HG02623 (cell line): ENCODE data around the gene IFNK.

Experiments used
- ATAC-seq: cut with Tn5 transposase; IDR thresholded peaks from one replicate; pipeline ENCODE4 v1.9.1; 2021; ENCODE audit warnings: moderate library complexity; ENCODE audit not compliant: unreplicated experiment

The IFNK gene

GRCh38 chr9:27537027-27537435 is 12.9 kb downstream of the IFNK start:
- no peak for ATAC-seq

- ATAC-seq: no peak
Measured at GRCh38 chr9:27537756-27538155, 13.7 kb downstream of the IFNK start.

- ATAC-seq: peak; percentile 34
Measured at GRCh38 chr9:27538647-27539046, 14.6 kb downstream of the IFNK start.

- peak; percentile 45 for ATAC-seq
Measured at GRCh38 chr9:27539479-27540441, 15.7 kb downstream of the IFNK start.

- ATAC-seq: no peak
Measured at GRCh38 chr9:27540502-27540901, 16.4 kb downstream of the IFNK start.

GRCh38 chr9:27541740-27542139 is 17.6 kb downstream of the IFNK start:
- ATAC-seq: no peak

- ATAC-seq: no peak
Measured at GRCh38 chr9:27542508-27542907, 18.4 kb downstream of the IFNK start.

- no peak for ATAC-seq
Measured at GRCh38 chr9:27545471-27545870, 21.4 kb downstream of the IFNK start.

GRCh38 chr9:27548055-27548741 is 24.1 kb downstream of the IFNK start:
- no peak for ATAC-seq

- no peak for ATAC-seq
Measured at GRCh38 chr9:27549196-27549755, 25.2 kb downstream of the IFNK start.

- no peak for ATAC-seq
Measured at GRCh38 chr9:27554712-27555111, 30.6 kb downstream of the IFNK start.

GRCh38 chr9:27556470-27556869 is 32.4 kb downstream of the IFNK start:
- ATAC-seq: no peak

GRCh38 chr9:27558307-27558706 is 34.2 kb downstream of the IFNK start:
- ATAC-seq: no peak

- ATAC-seq: no peak
Measured at GRCh38 chr9:27560457-27560856, 36.4 kb downstream of the IFNK start.

- ATAC-seq: no peak
Measured at GRCh38 chr9:27561685-27562084, 37.6 kb downstream of the IFNK start.

- ATAC-seq: no peak
Measured at GRCh38 chr9:27563738-27564430, 39.8 kb downstream of the IFNK start.

- ATAC-seq: no peak
Measured at GRCh38 chr9:27564670-27565069, 40.6 kb downstream of the IFNK start.

GRCh38 chr9:27565696-27566095 is 41.6 kb downstream of the IFNK start:
- ATAC-seq: no peak

- ATAC-seq: no peak
Measured at GRCh38 chr9:27566118-27566517, 42.0 kb downstream of the IFNK start.

GRCh38 chr9:27569406-27569805 is 45.3 kb downstream of the IFNK start:
- no peak for ATAC-seq

- ATAC-seq: no peak
Measured at GRCh38 chr9:27571011-27571410, 46.9 kb downstream of the IFNK start.
